HL-60 (cell line): Measurements from ENCODE around the gene DCP1B.

Experiments
- GABPA ChIP-seq: IDR thresholded peaks from 2 replicates; pipeline ENCODE4 v1.6.1; 2012; ENCODE audit warnings: low read depth
- TF ChIP-seq, protein P1 (sequence below): IDR thresholded peaks from one replicate; pipeline ENCODE4 v1.5.1; 2011; ENCODE audit warnings: low read length, control low read depth, inconsistent platforms; ENCODE audit not compliant: insufficient read depth

GRCh38 chr12:1930803-1931597 lies 73.3 kb downstream of the DCP1B start:
- TF ChIP-seq GABPA, result no peak
- TF ChIP-seq, protein P1, sequence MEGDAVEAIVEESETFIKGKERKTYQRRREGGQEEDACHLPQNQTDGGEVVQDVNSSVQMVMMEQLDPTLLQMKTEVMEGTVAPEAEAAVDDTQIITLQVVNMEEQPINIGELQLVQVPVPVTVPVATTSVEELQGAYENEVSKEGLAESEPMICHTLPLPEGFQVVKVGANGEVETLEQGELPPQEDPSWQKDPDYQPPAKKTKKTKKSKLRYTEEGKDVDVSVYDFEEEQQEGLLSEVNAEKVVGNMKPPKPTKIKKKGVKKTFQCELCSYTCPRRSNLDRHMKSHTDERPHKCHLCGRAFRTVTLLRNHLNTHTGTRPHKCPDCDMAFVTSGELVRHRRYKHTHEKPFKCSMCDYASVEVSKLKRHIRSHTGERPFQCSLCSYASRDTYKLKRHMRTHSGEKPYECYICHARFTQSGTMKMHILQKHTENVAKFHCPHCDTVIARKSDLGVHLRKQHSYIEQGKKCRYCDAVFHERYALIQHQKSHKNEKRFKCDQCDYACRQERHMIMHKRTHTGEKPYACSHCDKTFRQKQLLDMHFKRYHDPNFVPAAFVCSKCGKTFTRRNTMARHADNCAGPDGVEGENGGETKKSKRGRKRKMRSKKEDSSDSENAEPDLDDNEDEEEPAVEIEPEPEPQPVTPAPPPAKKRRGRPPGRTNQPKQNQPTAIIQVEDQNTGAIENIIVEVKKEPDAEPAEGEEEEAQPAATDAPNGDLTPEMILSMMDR, result no peak
